K562 (cell line): ENCODE data around the gene ANO7. TPM values are rescaled to one million over a fixed set of nuclear protein-coding genes. Genes with fewer than 3 reads are reported as not detected.

Source experiments
- ATAC-seq: fragments of 200-7000 bp; cut with Tn5 transposase; 3 replicates; pipeline ENCODE4 v1.9.1; 2020; ENCODE audit warnings: moderate library complexity
- BruUV-seq: library from RNA; stranded (reverse); fragments of 400-500 nt; replicated peaks from 2 replicates; lab custom pipeline; 2021; lab: Mats Ljungman, UMichigan
- CTCF ChIA-PET: fragments of 300-600 bp; formaldehyde crosslinking; extraction: SDS; loops from one replicate; lab custom pipeline; 2021; ENCODE audit warnings: low intra/inter-chr PET ratio; lab: Yijun Ruan, JAX
- POLR2A ChIA-PET: fragments of 300-600, 350-650 bp; sonication (Branson Sonifier 250); formaldehyde crosslinking; extraction: SDS; loops from one replicate; lab custom pipeline; 2021; ENCODE audit warnings: antibody characterized with exemption, inconsistent platforms; lab: Yijun Ruan, JAX
- DNase-seq, 4 experiments: peaks; one replicate each; pipeline versions ENCODE4 v3.0.0 to v3.0.0-alpha.2; 2011 to 2018; ENCODE audit warnings: low spot score in 3 of 4, mixed read lengths in 3 of 4; ENCODE audit errors: extremely low read depth in 1 of 4
- FAIRE-seq: peaks from 2 replicates; lab custom pipeline; 2011; peaks lifted over from hg19 to GRCh38; lab: Jason Lieb, UNC
- H2AFZ ChIP-seq: 2 replicates; pipeline ENCODE4 v1.6.0; 2011; ENCODE audit warnings: low read depth, low read length, control low read depth, inconsistent platforms
- H3K27ac ChIP-seq: fragments of 200-600 bp; 3 replicates; pipeline ENCODE4 v1.8.0; 2011; ENCODE audit warnings: low read depth, mild to moderate bottlenecking, control low read depth, inconsistent platforms, low read length, moderate library complexity, mixed read lengths; ENCODE audit errors: extremely low read depth
- H3K27me3 ChIP-seq, 2 experiments: fragments of 300-600 bp in 1 of 2; 2 replicates in 1 of 2; 3 replicates in 1 of 2; pipeline versions ENCODE4 v1.6.0 to v1.8.0; 2011; ENCODE audit warnings: inconsistent platforms in 2 of 2, low read length in 2 of 2, mild to moderate bottlenecking in 1 of 2, mixed read lengths in 1 of 2, moderate library complexity in 1 of 2; ENCODE audit not compliant: control insufficient read depth in 2 of 2, insufficient read depth in 2 of 2
- H3K36me3 ChIP-seq: fragments of 300-600 bp; 3 replicates; pipeline ENCODE4 v1.8.0; 2011; ENCODE audit warnings: mild to moderate bottlenecking, low read length, inconsistent platforms; ENCODE audit not compliant: control insufficient read depth, insufficient read depth
- H3K4me1 ChIP-seq, 2 experiments: fragments of 200-600 bp in 1 of 2; replicated peaks in 1 of 2; 2 replicates in 1 of 2; 3 replicates in 1 of 2; pipeline versions ENCODE4 v1.5.1 to v1.8.0; 2011; ENCODE audit warnings: inconsistent platforms in 2 of 2, low read length in 2 of 2, mild to moderate bottlenecking in 1 of 2, mixed read lengths in 1 of 2, moderate library complexity in 1 of 2; ENCODE audit not compliant: control insufficient read depth in 2 of 2, insufficient read depth in 2 of 2
- H3K4me2 ChIP-seq: 2 replicates; pipeline ENCODE4 v1.6.1; 2011; ENCODE audit warnings: low read length, control low read depth, inconsistent platforms, mixed read lengths; ENCODE audit not compliant: insufficient read depth
- H3K4me3 ChIP-seq: fragments of 200-600 bp; sonication (generic), shearing (Covaris generic); 2 replicates; pipeline ENCODE4 v1.5.1; 2016; ENCODE audit warnings: control low read depth, inconsistent platforms
- H3K79me2 ChIP-seq: fragments of 200-600 bp; 3 replicates; pipeline ENCODE4 v1.8.0; 2011; ENCODE audit warnings: low read length, inconsistent platforms; ENCODE audit not compliant: control insufficient read depth, insufficient read depth
- H3K9ac ChIP-seq, 2 experiments: 2 replicates each; pipeline versions ENCODE4 v1.6.0 to v1.6.1; 2011; ENCODE audit warnings: low read depth in 2 of 2, low read length in 2 of 2, control low read depth in 1 of 2, inconsistent platforms in 1 of 2, mild to moderate bottlenecking in 1 of 2, mixed read lengths in 1 of 2; ENCODE audit not compliant: insufficient read depth in 1 of 2
- H3K9me1 ChIP-seq: one replicate; pipeline ENCODE4 v1.6.0; 2011; ENCODE audit warnings: inconsistent platforms, mild to moderate bottlenecking, low read length, moderate library complexity; ENCODE audit not compliant: control insufficient read depth, insufficient read depth
- H3K9me3 ChIP-seq: replicated peaks from 2 replicates; pipeline ENCODE4 v1.5.1; 2011; ENCODE audit warnings: low read depth, low read length, inconsistent platforms; ENCODE audit not compliant: control insufficient read depth, insufficient read depth
- H4K20me1 ChIP-seq: replicated peaks from 2 replicates; pipeline ENCODE4 v1.6.1; 2011; ENCODE audit warnings: low read length, inconsistent platforms, mixed read lengths; ENCODE audit not compliant: control insufficient read depth, insufficient read depth
- CGGBP1 ChIP-seq: fragments of 250-450 bp; sonication (Bioruptor Pico); IDR thresholded peaks from 2 replicates; pipeline ENCODE4 v1.9.0; 2021; ENCODE audit warnings: mild to moderate bottlenecking
- CHCHD3 ChIP-seq: fragments of 250-450 bp; sonication (Bioruptor Pico); IDR thresholded peaks from 2 replicates; pipeline ENCODE4 v2.1.2; 2022; ENCODE audit warnings: mild to moderate bottlenecking
- GATA2 ChIP-seq: sonication (generic); formaldehyde crosslinking; IDR thresholded peaks from 2 replicates; pipeline ENCODE4 v1.4.0; 2020; ENCODE audit warnings: mild to moderate bottlenecking, missing genetic modification reagents
- NR3C1 ChIP-seq: sonication (generic); formaldehyde crosslinking; IDR thresholded peaks from 2 replicates; pipeline ENCODE4 v1.8.1; 2022; ENCODE audit warnings: missing genetic modification reagents
- NR4A1 ChIP-seq, 2 experiments: fragments of 250-450 bp in 1 of 2; fragments of 450-650 bp in 1 of 2; sonication (Bioruptor Pico) in 1 of 2; IDR thresholded peaks; 2 replicates each; pipeline versions ENCODE4 v1.4.0 to v1.6.1; 2016 to 2020; ENCODE audit warnings: mild to moderate bottlenecking in 2 of 2, missing compliant biosample characterization in 1 of 2, missing genetic modification characterization in 1 of 2, moderate library complexity in 1 of 2
- SAP30 ChIP-seq: fragments of 200-600 bp; sonication (generic); IDR thresholded peaks from 2 replicates; pipeline ENCODE4 v1.6.1; 2012; ENCODE audit warnings: borderline replicate concordance, low read depth, mild to moderate bottlenecking, moderate library complexity, low read length, control low read depth, inconsistent platforms; ENCODE audit not compliant: insufficient read depth, poor library complexity, severe bottlenecking
- SRF ChIP-seq, 2 experiments: fragments of 250-450, 450-650 bp in 1 of 2; sonication (Bioruptor Pico) in 1 of 2; sonication (generic) in 1 of 2; formaldehyde crosslinking; IDR thresholded peaks; 2 replicates each; pipeline versions ENCODE4 v1.5.0 to v1.5.1; 2020 to 2022; ENCODE audit warnings: mild to moderate bottlenecking in 1 of 2, missing genetic modification reagents in 1 of 2
- TAF15 ChIP-seq: fragments of 200-400 bp; formaldehyde crosslinking; IDR thresholded peaks from 2 replicates; pipeline ENCODE4 v1.6.1; 2017; ENCODE audit warnings: mild to moderate bottlenecking, low read depth, low read length, moderate library complexity
- TCF7 ChIP-seq: sonication (generic); IDR thresholded peaks from 2 replicates; pipeline ENCODE4 v1.6.1; 2016; ENCODE audit warnings: antibody characterized with exemption, borderline replicate concordance
- XRCC3 ChIP-seq: fragments of 450-650 bp; IDR thresholded peaks from 2 replicates; pipeline ENCODE4 v1.6.1; 2017; ENCODE audit warnings: mild to moderate bottlenecking, moderate library complexity
- ZBTB5 ChIP-seq: fragments of 450-650 bp; IDR thresholded peaks from 2 replicates; pipeline ENCODE4 v1.6.1; 2017; ENCODE audit warnings: antibody characterized with exemption
- ZBTB7A ChIP-seq: IDR thresholded peaks from 2 replicates; pipeline ENCODE4 v1.6.1; 2011; ENCODE audit warnings: low read depth, mild to moderate bottlenecking, low read length, moderate library complexity, borderline replicate concordance; ENCODE audit not compliant: control insufficient read depth
- ZNF551 ChIP-seq: fragments of 250-450 bp; sonication (Bioruptor Pico); IDR thresholded peaks from 2 replicates; pipeline ENCODE4 v1.5.0; 2021; ENCODE audit warnings: mild to moderate bottlenecking, moderate library complexity
- ZNF639 ChIP-seq, 2 experiments: fragments of 200-800 bp in 1 of 2; sonication (Bioruptor generic) in 1 of 2; sonication (generic) in 1 of 2; formaldehyde crosslinking in 1 of 2; IDR thresholded peaks in 1 of 2; conservative IDR thresholded peaks in 1 of 2; 2 replicates each; pipeline versions ENCODE4 v1.5.0 to v1.6.1; 2016 to 2020; ENCODE audit warnings: missing compliant biosample characterization in 1 of 2, missing genetic modification characterization in 1 of 2, missing genetic modification reagents in 1 of 2
- WGBS: fragments of 100-300 bp; shearing (Covaris generic); methylation state at CpG from one replicate; pipeline ENCODE4 v1.1.6; 2016; ENCODE audit warnings: low coverage, mixed read lengths; ENCODE audit not compliant: insufficient coverage; ENCODE audit errors: missing lambda C conversion rate; 5-methylcytosine and 5-hydroxymethylcytosine counted together
- in situ Hi-C: fragments of 300-500 bp; cut with MboI; formaldehyde crosslinking; loops from 4 replicates; pipeline ENCODE4 v1.15.0; 2018; ENCODE audit warnings: inconsistent platforms, mixed read lengths
- intact Hi-C: fragments of 100-400 bp; cut with micrococcal nuclease; formaldehyde crosslinking; loops from 2 replicates; pipeline ENCODE4 v1.14.2; 2022
- polyA plus RNA-seq, 8 experiments: library from polyadenylated mRNA; depleted of rRNA in 4 of 8; stranded (reverse) in 5 of 8; unstranded in 3 of 8; fragments of >200 nt; fragmentation: Nextera tagmentation in 2 of 8; fragmentation: Illumina TruSeq in 1 of 8; extraction: Ambion mirVana in 2 of 8; extraction: Trizol in 1 of 8; gene quantifications; 2 replicates each; pipeline versions ENCODE4 v1.2.1 to v1.2.3, GENCODE V29; 2011 to 2014; ENCODE audit warnings: inconsistent platforms in 1 of 8, missing spikeins in 1 of 8
- total RNA-seq, 7 experiments: library from RNA; depleted of rRNA in 6 of 7; stranded (reverse); fragments of >200 nt in 6 of 7; fragmentation: Illumina TruSeq in 2 of 7; extraction: Trizol in 2 of 7; gene quantifications; 2 replicates each; pipeline versions ENCODE4 v1.2.1 to v1.2.3, GENCODE V29; 2011 to 2021; ENCODE audit warnings: low replicate concordance in 1 of 7

The ANO7 gene
- total and polyA plus RNA-seq, 9 of the 15 experiments (the other 6 are each of a cell fraction or from before 2014, with no cell fraction given): 0.28 to 5.1 (median 1.1) TPM

- ATAC-seq: no peak
- H3K36me3 ChIP-seq: no peaks in the 10 kb centered on the region
- WGBS: 40% methylated on average over 8 of the region's 12 CpGs
- no peak for DNase-seq
- TF ChIP-seq NR3C1: no peak
- TF ChIP-seq CHCHD3 (CRISPR knock-in tag): no peak
- no peak for TF ChIP-seq ZNF551 (CRISPR knock-in tag)
- TF ChIP-seq ZBTB7A: no peak
- no peak for TF ChIP-seq ZBTB5
- TF ChIP-seq CGGBP1 (CRISPR knock-in tag): no peak
- no peak for TF ChIP-seq TCF7
- TF ChIP-seq XRCC3: no peak
- no peak for TF ChIP-seq SRF (CRISPR knock-in tag; IDR thresholded peaks at IDR 0.05)
- no peak for TF ChIP-seq GATA2 (CRISPR knock-in tag)
- no peak for TF ChIP-seq SAP30
- no peak for TF ChIP-seq NR4A1 (CRISPR knock-in tag; IDR thresholded peaks at IDR 0.05)
- TF ChIP-seq NR4A1 (tag; IDR thresholded peaks at IDR 0.05): no peak
- no peak for TF ChIP-seq TAF15
- TF ChIP-seq ZNF639 (CRISPR knock-in tag; conservative IDR thresholded peaks at IDR 0.05 in 1 of 2, IDR thresholded peaks at IDR 0.05 in 1 of 2): no peak
- no peak overlapping the region for H3K4me2 ChIP-seq
- intact Hi-C loops (loop anchor here (5.0 kb wide), 1 partner anchor 137 kb away; no protein-coding TSS in a partner anchor), in situ Hi-C loops (no loop called here)
- H3K27ac ChIP-seq: no peak overlapping the region
- no peaks in the 10 kb centered on the region for H3K9me1 ChIP-seq
- no peak for FAIRE-seq
- BruUV-seq: no TSS peak
- H3K79me2 ChIP-seq: peaks cover 9% of the 10 kb centered on the region
- POLR2A ChIA-PET: no interaction called here
- H3K4me3 ChIP-seq: no peak overlapping the region
- H2AFZ ChIP-seq: no peak overlapping the region
- H3K9me3 ChIP-seq: no peaks in the 10 kb centered on the region
- H3K4me1 ChIP-seq: peaks cover 2 to 30% of the 10 kb centered on the region in 2 experiments; a peak in 3 of 5 replicates
- no peak overlapping the region for H3K9ac ChIP-seq
- peaks cover 5% of the 10 kb centered on the region; the same call in 1 of the 2 replicates for H4K20me1 ChIP-seq
- CTCF ChIA-PET: no interaction called here
- peaks cover 5 to 50% of the 10 kb centered on the region in 2 experiments; a peak in 4 of 5 replicates for H3K27me3 ChIP-seq
These were observed 26.3 kb downstream of the ANO7 start for GRCh38 chr2:241214766-241215165.
